ENCODE measurements around the gene HSPA12A. TPM values are rescaled to one million over a fixed set of nuclear protein-coding genes. Genes with fewer than 3 reads are reported as not detected.

HSPA12A gene
- total RNA-seq, 1 donor from 2014 or later, result 5.1 TPM

DNA sequence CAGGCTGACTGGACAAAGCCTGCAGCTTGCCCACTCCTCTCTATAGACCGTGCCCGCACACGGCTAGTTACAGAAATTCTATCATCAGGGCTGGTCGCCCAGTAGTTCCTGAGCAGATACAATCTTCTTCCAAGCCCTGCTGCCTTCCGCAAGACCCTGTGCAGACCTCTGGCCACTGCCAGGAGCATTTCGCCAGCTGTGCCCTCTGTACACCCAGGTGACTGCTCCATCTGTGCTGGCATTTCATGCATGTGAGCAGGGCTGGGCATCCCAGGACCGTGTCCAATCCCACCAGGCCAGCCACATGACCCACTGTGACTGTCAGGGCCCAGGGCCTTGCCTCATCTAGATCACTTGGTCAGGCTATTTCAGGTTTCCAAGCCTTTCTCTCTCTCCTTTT is 36.9 kb downstream of the HSPA12A start:
- Mint-ChIP-seq H3K4me3 (no peak overlapping the region), H3K36me3 (ENCODE audit: low read depth) (no peaks in the 10 kb centered on the region), H3K4me1 (no peaks in the 10 kb centered on the region), H3K27me3 (no peaks in the 10 kb centered on the region), H3K9me3 (no peaks in the 10 kb centered on the region), H3K27ac (no peak overlapping the region)
- intact Hi-C loops (cut with micrococcal nuclease), result no loop called here
- ChIA-PET CTCF (interaction anchor here (0.6 kb wide), 1 partner anchor 363 kb away, joined by 3 read pairs; no protein-coding TSS in a partner anchor), POLR2A (no interaction called here)
- TF ChIP-seq, protein P1, sequence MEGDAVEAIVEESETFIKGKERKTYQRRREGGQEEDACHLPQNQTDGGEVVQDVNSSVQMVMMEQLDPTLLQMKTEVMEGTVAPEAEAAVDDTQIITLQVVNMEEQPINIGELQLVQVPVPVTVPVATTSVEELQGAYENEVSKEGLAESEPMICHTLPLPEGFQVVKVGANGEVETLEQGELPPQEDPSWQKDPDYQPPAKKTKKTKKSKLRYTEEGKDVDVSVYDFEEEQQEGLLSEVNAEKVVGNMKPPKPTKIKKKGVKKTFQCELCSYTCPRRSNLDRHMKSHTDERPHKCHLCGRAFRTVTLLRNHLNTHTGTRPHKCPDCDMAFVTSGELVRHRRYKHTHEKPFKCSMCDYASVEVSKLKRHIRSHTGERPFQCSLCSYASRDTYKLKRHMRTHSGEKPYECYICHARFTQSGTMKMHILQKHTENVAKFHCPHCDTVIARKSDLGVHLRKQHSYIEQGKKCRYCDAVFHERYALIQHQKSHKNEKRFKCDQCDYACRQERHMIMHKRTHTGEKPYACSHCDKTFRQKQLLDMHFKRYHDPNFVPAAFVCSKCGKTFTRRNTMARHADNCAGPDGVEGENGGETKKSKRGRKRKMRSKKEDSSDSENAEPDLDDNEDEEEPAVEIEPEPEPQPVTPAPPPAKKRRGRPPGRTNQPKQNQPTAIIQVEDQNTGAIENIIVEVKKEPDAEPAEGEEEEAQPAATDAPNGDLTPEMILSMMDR (IDR thresholded peaks at IDR 0.05), result no peak
- ATAC-seq (ENCODE audit: low read depth), result no peak
- no peak for DNase-seq

GRCh38 chr10:116704926-116705325 is 37.4 kb downstream of the HSPA12A start:
- TF ChIP-seq, protein P1 (IDR thresholded peaks at IDR 0.05), result no peak
- no peaks in the 10 kb centered on the region for H3K4me1 Mint-ChIP-seq
- DNase-seq (no peak), ATAC-seq (ENCODE audit: low read depth) (no peak)
- intact Hi-C loops (cut with micrococcal nuclease), result no loop called here
- H3K36me3 Mint-ChIP-seq (ENCODE audit: low read depth), result no peaks in the 10 kb centered on the region
- H3K9me3 Mint-ChIP-seq, result no peaks in the 10 kb centered on the region
- H3K27ac Mint-ChIP-seq, result no peak overlapping the region
- ChIA-PET POLR2A (no interaction called here), CTCF (no interaction called here)
- no peak overlapping the region for H3K4me3 Mint-ChIP-seq
- no peaks in the 10 kb centered on the region for H3K27me3 Mint-ChIP-seq

DNA sequence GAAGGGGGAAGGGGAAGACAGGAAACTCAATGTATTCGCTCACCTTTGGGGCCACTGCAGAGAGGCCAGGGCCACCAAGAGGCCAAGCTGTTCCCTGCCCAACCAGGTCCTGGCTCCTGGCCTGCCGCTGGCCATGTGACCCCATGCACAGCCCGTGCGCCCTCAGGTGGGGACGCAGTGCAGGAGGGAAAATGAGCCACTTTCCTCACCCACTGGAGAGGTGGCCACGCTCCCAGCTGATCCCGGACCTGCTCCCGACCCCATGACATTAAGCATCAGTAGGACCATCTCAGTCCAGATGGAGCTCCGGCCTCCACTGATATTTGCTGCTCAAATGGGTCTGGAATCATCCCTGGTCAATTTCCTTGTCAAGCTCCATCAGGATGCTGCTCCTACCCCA is 40.2 kb downstream of the HSPA12A start:
- CTCF ChIA-PET, result no interaction called here
- Mint-ChIP-seq H3K36me3 (ENCODE audit: low read depth) (no peaks in the 10 kb centered on the region), H3K4me3 (no peak overlapping the region), H3K9me3 (no peaks in the 10 kb centered on the region), H3K27ac (no peak overlapping the region), H3K27me3 (no peaks in the 10 kb centered on the region), H3K4me1 (no peaks in the 10 kb centered on the region)
- POLR2A ChIA-PET, result no interaction called here
- no peak for ATAC-seq (ENCODE audit: low read depth)
- TF ChIP-seq, protein P1 (IDR thresholded peaks at IDR 0.05), result no peak
- intact Hi-C loops (cut with micrococcal nuclease), result no loop called here
- no peak for DNase-seq

- no peaks in the 10 kb centered on the region for H3K4me1 Mint-ChIP-seq
- POLR2A ChIA-PET, result no interaction called here
- TF ChIP-seq, protein P1 (IDR thresholded peaks at IDR 0.05), result no peak
- no peak overlapping the region for H3K4me3 Mint-ChIP-seq
- intact Hi-C loops (cut with micrococcal nuclease), result no loop called here
- no peak overlapping the region for H3K27ac Mint-ChIP-seq
- H3K9me3 Mint-ChIP-seq, result peaks cover 6% of the 10 kb centered on the region
- H3K27me3 Mint-ChIP-seq, result no peaks in the 10 kb centered on the region
- CTCF ChIA-PET, result no interaction called here
- ATAC-seq (ENCODE audit: low read depth) (no peak), DNase-seq (no peak)
- no peaks in the 10 kb centered on the region for H3K36me3 Mint-ChIP-seq (ENCODE audit: low read depth)
Measured at GRCh38 chr10:116699471-116700150, 42.8 kb downstream of the HSPA12A start.

- H3K4me1 Mint-ChIP-seq, result no peaks in the 10 kb centered on the region
- no peaks in the 10 kb centered on the region for H3K27me3 Mint-ChIP-seq
- ATAC-seq (ENCODE audit: low read depth) (no peak), DNase-seq (no peak)
- no peak overlapping the region for H3K27ac Mint-ChIP-seq
- H3K4me3 Mint-ChIP-seq, result no peak overlapping the region
- peaks cover 6% of the 10 kb centered on the region for H3K9me3 Mint-ChIP-seq
- intact Hi-C loops (cut with micrococcal nuclease), result no loop called here
- TF ChIP-seq, protein P1 (IDR thresholded peaks at IDR 0.05), result no peak
- ChIA-PET CTCF (no interaction called here), POLR2A (no interaction called here)
- no peaks in the 10 kb centered on the region for H3K36me3 Mint-ChIP-seq (ENCODE audit: low read depth)
Measured at GRCh38 chr10:116699049-116699448, 43.3 kb downstream of the HSPA12A start.
